GM23338 (cell line): ENCODE measurements around the gene NCR2. TPM values are rescaled to one million over a fixed set of nuclear protein-coding genes. Genes with fewer than 3 reads are reported as not detected.

Experiments
- ATAC-seq: fragments of 200-7000 bp; cut with Tn5 transposase; 3 replicates; pipeline ENCODE4 v1.9.1; 2020
- DNase-seq: peaks from one replicate; pipeline ENCODE4 v3.0.0-alpha.2; 2015; ENCODE audit warnings: low spot score
- H2AFZ ChIP-seq: fragments of 200-600 bp; sonication (generic); 2 replicates; pipeline ENCODE4 v1.8.0; 2016; ENCODE audit warnings: antibody characterized with exemption, mild to moderate bottlenecking, moderate library complexity
- H3F3A ChIP-seq: fragments of 200-600 bp; sonication (generic); replicated peaks from 2 replicates; pipeline ENCODE4 v1.8.0; 2017; ENCODE audit warnings: antibody characterized with exemption, mixed run types, low read depth
- H3K27ac ChIP-seq: fragments of 200-600 bp; sonication (generic); 2 replicates; pipeline ENCODE4 v1.6.1; 2016; ENCODE audit warnings: low read depth
- H3K27me3 ChIP-seq: fragments of 200-600 bp; sonication (generic); 2 replicates; pipeline ENCODE4 v1.8.0; 2016; ENCODE audit warnings: mild to moderate bottlenecking, mixed run types, moderate library complexity; ENCODE audit not compliant: insufficient read depth
- H3K36me3 ChIP-seq: fragments of 200-600 bp; sonication (generic); 2 replicates; pipeline ENCODE4 v1.8.0; 2016; ENCODE audit warnings: mild to moderate bottlenecking; ENCODE audit not compliant: insufficient read depth
- H3K4me1 ChIP-seq: fragments of 200-600 bp; sonication (generic); 2 replicates; pipeline ENCODE4 v1.8.0; 2016; ENCODE audit warnings: mild to moderate bottlenecking, moderate library complexity; ENCODE audit not compliant: insufficient read depth
- H3K4me2 ChIP-seq: fragments of 200-600 bp; sonication (generic); 2 replicates; pipeline ENCODE4 v1.7.1; 2017; ENCODE audit warnings: mixed run types
- H3K4me3 ChIP-seq: fragments of 200-600 bp; sonication (generic); 2 replicates; pipeline ENCODE4 v1.6.1; 2016; ENCODE audit warnings: mixed run types
- H3K79me2 ChIP-seq: fragments of 200-600 bp; sonication (generic); replicated peaks from 2 replicates; pipeline ENCODE4 v1.8.0; 2017; ENCODE audit warnings: mild to moderate bottlenecking; ENCODE audit not compliant: insufficient read depth
- H3K9me2 ChIP-seq: fragments of 200-600 bp; sonication (generic); 2 replicates; pipeline ENCODE4 v1.8.0; 2017; ENCODE audit not compliant: insufficient read depth
- H4K20me1 ChIP-seq: fragments of 200-600 bp; sonication (generic); replicated peaks from 2 replicates; pipeline ENCODE4 v1.8.0; 2017; ENCODE audit warnings: mild to moderate bottlenecking; ENCODE audit not compliant: insufficient read depth
- H3K27ac Mint-ChIP-seq: 2 replicates; pipeline ENCODE4 v1.8.0; 2020; ENCODE audit warnings: inconsistent platforms, mild to moderate bottlenecking, moderate library complexity, mixed read lengths
- H3K27me3 Mint-ChIP-seq: 3 replicates; pipeline ENCODE4 v1.8.0; 2022; ENCODE audit warnings: low read depth, mild to moderate bottlenecking, moderate library complexity, mixed read lengths, inconsistent platforms; ENCODE audit not compliant: insufficient read depth, poor library complexity
- H3K36me3 Mint-ChIP-seq: 3 replicates; pipeline ENCODE4 v1.8.0; 2021; ENCODE audit warnings: low read depth, mild to moderate bottlenecking, inconsistent platforms, moderate library complexity, mixed read lengths
- H3K4me1 Mint-ChIP-seq: 3 replicates; pipeline ENCODE4 v1.8.0; 2020; ENCODE audit warnings: mild to moderate bottlenecking, inconsistent platforms, mixed read lengths
- H3K4me3 Mint-ChIP-seq: 3 replicates; pipeline ENCODE4 v1.8.0; 2021; ENCODE audit warnings: moderate library complexity, mild to moderate bottlenecking, inconsistent platforms, mixed read lengths
- H3K9me3 Mint-ChIP-seq: 3 replicates; pipeline ENCODE4 v1.8.0; 2020; ENCODE audit warnings: moderate library complexity, mild to moderate bottlenecking, inconsistent platforms, mixed read lengths
- CREB1 ChIP-seq: fragments of 250-450 bp; sonication (Bioruptor Pico); IDR thresholded peaks from 2 replicates; pipeline ENCODE4 v1.5.0; 2020; ENCODE audit warnings: low read depth, mild to moderate bottlenecking, moderate library complexity
- EZH2 ChIP-seq: fragments of 200-600 bp; sonication (generic); IDR thresholded peaks from one replicate; pipeline ENCODE4 v1.8.0; 2017; ENCODE audit warnings: antibody characterized with exemption, mild to moderate bottlenecking, low read depth; ENCODE audit not compliant: unreplicated experiment
- JUNB ChIP-seq: IDR thresholded peaks from one replicate; pipeline ENCODE4 v1.6.1; 2016; ENCODE audit warnings: antibody characterized with exemption; ENCODE audit not compliant: unreplicated experiment
- POLR2AphosphoS5 ChIP-seq: IDR thresholded peaks from 2 replicates; pipeline ENCODE4 v1.6.1; 2016; ENCODE audit warnings: antibody characterized with exemption, low read depth
- REST ChIP-seq: IDR thresholded peaks from one replicate; pipeline ENCODE4 v1.6.1; 2018; ENCODE audit warnings: antibody characterized with exemption; ENCODE audit not compliant: unreplicated experiment
- STAT1 ChIP-seq: IDR thresholded peaks from one replicate; pipeline ENCODE4 v1.6.1; 2016; ENCODE audit warnings: antibody characterized with exemption; ENCODE audit not compliant: unreplicated experiment
- ZNF114 ChIP-seq: fragments of 250-450 bp; sonication (Bioruptor Pico); IDR thresholded peaks from 2 replicates; pipeline ENCODE4 v1.5.0; 2020; ENCODE audit warnings: mild to moderate bottlenecking, moderate library complexity
- ZNF331 ChIP-seq: fragments of 250-450 bp; sonication (Bioruptor Pico); IDR thresholded peaks from 2 replicates; pipeline ENCODE4 v1.5.0; 2020; ENCODE audit warnings: low read depth, mild to moderate bottlenecking, moderate library complexity
- polyA plus RNA-seq: library from polyadenylated mRNA; unstranded; fragments of >200 nt; fragmentation: Nextera tagmentation; extraction: Ambion mirVana; gene quantifications from 2 replicates; pipeline ENCODE4 v1.2.1, GENCODE V29; 2016
- total RNA-seq: library from RNA; depleted of rRNA; stranded (reverse); fragments of >200 nt; shearing (Covaris generic); gene quantifications from 2 replicates; pipeline ENCODE4 v1.2.3, GENCODE V29; 2014
- TF ChIP-seq, protein P1 (sequence below): fragments of 250-450 bp; sonication (Bioruptor Pico); IDR thresholded peaks from 2 replicates; pipeline ENCODE4 v1.5.0; 2020; ENCODE audit warnings: mild to moderate bottlenecking, moderate library complexity
- TF ChIP-seq, protein P2 (sequence below): IDR thresholded peaks from 2 replicates; pipeline ENCODE4 v1.6.1; 2016; ENCODE audit warnings: antibody characterized with exemption

The NCR2 gene
- total and polyA plus RNA-seq, 2 experiments from 2014 or later, result not detected

DNA sequence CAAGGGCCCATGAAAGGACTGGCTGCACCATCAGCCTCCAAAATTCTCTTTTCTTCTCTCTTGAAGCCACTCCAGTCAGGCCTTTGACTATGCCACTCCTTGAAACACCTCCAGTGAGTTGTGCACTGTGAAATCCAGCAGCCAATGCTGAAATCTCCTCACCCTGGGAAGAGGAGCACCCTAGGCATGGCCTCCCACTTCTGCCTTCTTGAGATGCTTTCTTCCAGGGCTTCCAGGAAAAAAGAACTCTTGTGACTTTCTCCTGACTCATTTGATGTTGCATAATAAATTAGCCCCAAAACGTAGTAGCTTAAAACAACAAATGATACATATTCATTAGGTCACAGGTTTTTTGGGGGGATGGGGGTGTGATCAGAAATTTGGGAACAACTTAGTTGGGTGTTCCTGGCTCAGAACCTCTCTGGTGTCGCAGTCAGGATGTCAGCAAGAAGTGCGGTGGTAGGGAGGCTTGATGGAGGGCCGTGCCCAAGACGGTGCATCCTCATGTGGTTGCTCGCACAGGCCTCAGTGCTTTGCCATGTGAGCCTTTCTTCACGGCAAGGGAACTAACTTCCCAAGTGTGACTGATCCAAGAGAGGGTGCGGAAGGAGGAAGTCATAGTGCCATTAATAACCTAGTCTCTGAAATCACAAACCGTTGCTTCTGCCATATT, 12.1 kb downstream of the NCR2 start:
- Mint-ChIP-seq H3K27me3 (peaks cover 10% of the 10 kb centered on the region), H3K4me3 (no peak overlapping the region)

More for the DNA sequence above, 12.1 kb downstream of the NCR2 start:
- Histone ChIP-seq H3K4me2 (no peak overlapping the region), H3K79me2 (no peaks in the 10 kb centered on the region), H3K27me3 (no peaks in the 10 kb centered on the region), H3K4me1 (no peaks in the 10 kb centered on the region), H3K36me3 (0 out of 2 replicates have a peak, but pooled peaks cover 4% of the 10 kb centered on the region), H3F3A (no peaks in the 10 kb centered on the region), H4K20me1 (no peaks in the 10 kb centered on the region), H3K4me3 (no peak overlapping the region), H3K9me2 (no peaks in the 10 kb centered on the region), H2AFZ (no peak overlapping the region), H3K27ac (no peak overlapping the region)
- H3K36me3 Mint-ChIP-seq, result peaks cover 7% of the 10 kb centered on the region; the same call in 2 of the 3 replicates
- no peak overlapping the region for H3K27ac Mint-ChIP-seq
- peaks cover 4% of the 10 kb centered on the region; the same call in 2 of the 3 replicates for H3K4me1 Mint-ChIP-seq
- TF ChIP-seq, protein P1, sequence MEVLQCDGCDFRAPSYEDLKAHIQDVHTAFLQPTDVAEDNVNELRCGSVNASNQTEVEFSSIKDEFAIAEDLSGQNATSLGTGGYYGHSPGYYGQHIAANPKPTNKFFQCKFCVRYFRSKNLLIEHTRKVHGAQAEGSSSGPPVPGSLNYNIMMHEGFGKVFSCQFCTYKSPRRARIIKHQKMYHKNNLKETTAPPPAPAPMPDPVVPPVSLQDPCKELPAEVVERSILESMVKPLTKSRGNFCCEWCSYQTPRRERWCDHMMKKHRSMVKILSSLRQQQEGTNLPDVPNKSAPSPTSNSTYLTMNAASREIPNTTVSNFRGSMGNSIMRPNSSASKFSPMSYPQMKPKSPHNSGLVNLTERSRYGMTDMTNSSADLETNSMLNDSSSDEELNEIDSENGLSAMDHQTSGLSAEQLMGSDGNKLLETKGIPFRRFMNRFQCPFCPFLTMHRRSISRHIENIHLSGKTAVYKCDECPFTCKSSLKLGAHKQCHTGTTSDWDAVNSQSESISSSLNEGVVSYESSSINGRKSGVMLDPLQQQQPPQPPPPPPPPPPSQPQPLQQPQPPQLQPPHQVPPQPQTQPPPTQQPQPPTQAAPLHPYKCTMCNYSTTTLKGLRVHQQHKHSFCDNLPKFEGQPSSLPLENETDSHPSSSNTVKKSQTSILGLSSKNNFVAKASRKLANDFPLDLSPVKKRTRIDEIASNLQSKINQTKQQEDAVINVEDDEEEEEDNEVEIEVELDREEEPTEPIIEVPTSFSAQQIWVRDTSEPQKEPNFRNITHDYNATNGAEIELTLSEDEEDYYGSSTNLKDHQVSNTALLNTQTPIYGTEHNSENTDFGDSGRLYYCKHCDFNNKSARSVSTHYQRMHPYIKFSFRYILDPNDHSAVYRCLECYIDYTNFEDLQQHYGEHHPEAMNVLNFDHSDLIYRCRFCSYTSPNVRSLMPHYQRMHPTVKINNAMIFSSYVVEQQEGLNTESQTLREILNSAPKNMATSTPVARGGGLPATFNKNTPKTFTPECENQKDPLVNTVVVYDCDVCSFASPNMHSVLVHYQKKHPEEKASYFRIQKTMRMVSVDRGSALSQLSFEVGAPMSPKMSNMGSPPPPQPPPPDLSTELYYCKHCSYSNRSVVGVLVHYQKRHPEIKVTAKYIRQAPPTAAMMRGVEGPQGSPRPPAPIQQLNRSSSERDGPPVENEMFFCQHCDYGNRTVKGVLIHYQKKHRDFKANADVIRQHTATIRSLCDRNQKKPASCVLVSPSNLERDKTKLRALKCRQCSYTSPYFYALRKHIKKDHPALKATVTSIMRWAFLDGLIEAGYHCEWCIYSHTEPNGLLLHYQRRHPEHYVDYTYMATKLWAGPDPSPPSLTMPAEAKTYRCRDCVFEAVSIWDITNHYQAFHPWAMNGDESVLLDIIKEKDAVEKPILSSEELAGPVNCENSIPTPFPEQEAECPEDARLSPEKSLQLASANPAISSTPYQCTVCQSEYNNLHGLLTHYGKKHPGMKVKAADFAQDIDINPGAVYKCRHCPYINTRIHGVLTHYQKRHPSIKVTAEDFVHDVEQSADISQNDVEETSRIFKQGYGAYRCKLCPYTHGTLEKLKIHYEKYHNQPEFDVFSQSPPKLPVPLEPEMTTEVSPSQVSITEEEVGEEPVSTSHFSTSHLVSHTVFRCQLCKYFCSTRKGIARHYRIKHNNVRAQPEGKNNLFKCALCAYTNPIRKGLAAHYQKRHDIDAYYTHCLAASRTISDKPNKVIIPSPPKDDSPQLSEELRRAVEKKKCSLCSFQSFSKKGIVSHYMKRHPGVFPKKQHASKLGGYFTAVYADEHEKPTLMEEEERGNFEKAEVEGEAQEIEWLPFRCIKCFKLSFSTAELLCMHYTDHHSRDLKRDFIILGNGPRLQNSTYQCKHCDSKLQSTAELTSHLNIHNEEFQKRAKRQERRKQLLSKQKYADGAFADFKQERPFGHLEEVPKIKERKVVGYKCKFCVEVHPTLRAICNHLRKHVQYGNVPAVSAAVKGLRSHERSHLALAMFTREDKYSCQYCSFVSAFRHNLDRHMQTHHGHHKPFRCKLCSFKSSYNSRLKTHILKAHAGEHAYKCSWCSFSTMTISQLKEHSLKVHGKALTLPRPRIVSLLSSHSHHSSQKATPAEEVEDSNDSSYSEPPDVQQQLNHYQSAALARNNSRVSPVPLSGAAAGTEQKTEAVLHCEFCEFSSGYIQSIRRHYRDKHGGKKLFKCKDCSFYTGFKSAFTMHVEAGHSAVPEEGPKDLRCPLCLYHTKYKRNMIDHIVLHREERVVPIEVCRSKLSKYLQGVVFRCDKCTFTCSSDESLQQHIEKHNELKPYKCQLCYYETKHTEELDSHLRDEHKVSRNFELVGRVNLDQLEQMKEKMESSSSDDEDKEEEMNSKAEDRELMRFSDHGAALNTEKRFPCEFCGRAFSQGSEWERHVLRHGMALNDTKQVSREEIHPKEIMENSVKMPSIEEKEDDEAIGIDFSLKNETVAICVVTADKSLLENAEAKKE (CRISPR knock-in tag), result no peak
- TF ChIP-seq CREB1 (no peak), JUNB (no peak), ZNF114 (CRISPR knock-in tag) (no peak), EZH2 (no peak), STAT1 (no peak), ZNF331 (no peak), REST (no peak), POLR2AphosphoS5 (no peak)
- TF ChIP-seq, protein P2, sequence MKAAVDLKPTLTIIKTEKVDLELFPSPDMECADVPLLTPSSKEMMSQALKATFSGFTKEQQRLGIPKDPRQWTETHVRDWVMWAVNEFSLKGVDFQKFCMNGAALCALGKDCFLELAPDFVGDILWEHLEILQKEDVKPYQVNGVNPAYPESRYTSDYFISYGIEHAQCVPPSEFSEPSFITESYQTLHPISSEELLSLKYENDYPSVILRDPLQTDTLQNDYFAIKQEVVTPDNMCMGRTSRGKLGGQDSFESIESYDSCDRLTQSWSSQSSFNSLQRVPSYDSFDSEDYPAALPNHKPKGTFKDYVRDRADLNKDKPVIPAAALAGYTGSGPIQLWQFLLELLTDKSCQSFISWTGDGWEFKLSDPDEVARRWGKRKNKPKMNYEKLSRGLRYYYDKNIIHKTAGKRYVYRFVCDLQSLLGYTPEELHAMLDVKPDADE, result no peak
- DNase-seq (no peak), ATAC-seq (no peak)
- H3K9me3 Mint-ChIP-seq, result peaks cover 19% of the 10 kb centered on the region
